ENCODE measurements around the gene ASAP2.
A peak's percentile ranks its signal among the peaks of the same experiment; 100 is the strongest.

The ASAP2 gene

GRCh38 chr2:9299161-9300100, 92.8 kb downstream of the ASAP2 start:
- in situ Hi-C loops (cut with HindIII; ENCODE audit: low pct_ligation_motif_present, low pct_unique_long_range_greater_than_20kb, low sequenced_read_pairs): no loop called here
- DNase-seq: no peak

DNA sequence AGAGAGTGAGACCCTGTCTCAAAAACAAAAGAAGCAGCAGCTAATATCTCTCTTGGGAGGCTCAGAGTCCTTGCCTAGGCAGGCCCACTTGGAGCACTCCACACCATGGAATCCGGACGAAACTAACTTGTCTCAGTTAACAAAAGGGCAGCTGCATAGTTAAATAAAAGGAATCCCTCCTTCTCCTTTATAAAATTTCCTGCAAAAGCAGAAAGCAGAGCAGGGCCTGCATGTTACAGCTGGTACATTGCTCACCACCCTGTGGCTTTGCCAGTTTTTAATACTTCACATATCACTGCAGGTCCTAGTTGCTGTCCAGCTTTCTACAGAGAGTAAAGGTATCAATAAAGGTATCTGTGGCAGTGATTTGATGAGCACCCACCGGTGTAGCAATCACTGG, 93.6 kb downstream of the ASAP2 start:
- in situ Hi-C loops (cut with HindIII; ENCODE audit: low pct_ligation_motif_present, low pct_unique_long_range_greater_than_20kb, low sequenced_read_pairs): no loop called here
- DNase-seq: no peak

- no peak for DNase-seq
Observed at GRCh38 chr2:9300829-9301453, 94.3 kb downstream of the ASAP2 start.

DNA sequence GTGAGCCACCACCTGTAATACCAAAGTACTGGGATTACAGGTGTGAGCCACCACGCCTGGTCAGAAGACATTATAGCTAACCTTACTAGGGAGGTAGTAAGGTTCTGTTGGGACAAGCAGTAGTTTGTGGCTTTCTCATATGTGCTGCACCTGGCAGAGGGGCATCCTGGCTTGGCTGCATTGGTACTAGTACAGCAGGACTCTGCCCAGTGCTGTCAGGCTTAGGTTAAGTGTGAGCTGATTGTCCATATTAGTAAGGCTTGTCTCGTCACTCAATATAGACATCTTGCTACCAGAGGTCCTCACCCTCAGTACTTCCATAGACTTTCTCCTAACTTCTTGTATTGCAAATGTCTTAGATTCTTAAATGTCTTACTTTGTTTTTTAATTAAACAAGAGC, 96.1 kb downstream of the ASAP2 start:
- DNase-seq: no peak
- in situ Hi-C loops (cut with HindIII; ENCODE audit: low pct_ligation_motif_present, low pct_unique_long_range_greater_than_20kb, low sequenced_read_pairs): no loop called here

More at GRCh38 chr2:9300829-9301453, 94.3 kb downstream of the ASAP2 start:
- in situ Hi-C loops (cut with HindIII; ENCODE audit: low pct_ligation_motif_present, low pct_unique_long_range_greater_than_20kb, low sequenced_read_pairs): no loop called here

- DNase-seq: no peak
- in situ Hi-C loops (cut with HindIII; ENCODE audit: low pct_ligation_motif_present, low pct_unique_long_range_greater_than_20kb, low sequenced_read_pairs): no loop called here
Observed at GRCh38 chr2:9303528-9304225, 97.1 kb downstream of the ASAP2 start.

DNA sequence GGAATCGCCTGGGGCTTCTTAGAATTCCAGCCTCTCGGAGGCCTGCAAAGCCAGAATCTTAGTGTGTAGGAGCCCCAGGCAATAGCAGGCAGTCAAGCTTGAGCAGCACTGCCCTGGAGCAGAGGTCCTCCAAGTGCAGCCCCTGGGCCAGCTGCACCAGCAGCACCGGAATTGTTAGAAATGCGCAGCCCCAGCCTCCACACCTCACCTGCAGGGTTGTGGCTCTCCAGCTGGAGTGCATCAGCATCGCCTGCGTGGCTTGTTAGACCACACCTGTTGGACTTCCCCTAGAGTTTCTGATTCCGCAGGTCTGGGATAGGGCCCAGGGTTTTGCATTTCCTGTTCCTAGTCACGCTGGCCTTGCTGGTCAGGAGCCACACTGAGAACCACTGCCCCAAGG, 100.3 kb downstream of the ASAP2 start:
- no peak for DNase-seq
- in situ Hi-C loops (cut with HindIII; ENCODE audit: low pct_ligation_motif_present, low pct_unique_long_range_greater_than_20kb, low sequenced_read_pairs): no loop called here

DNA sequence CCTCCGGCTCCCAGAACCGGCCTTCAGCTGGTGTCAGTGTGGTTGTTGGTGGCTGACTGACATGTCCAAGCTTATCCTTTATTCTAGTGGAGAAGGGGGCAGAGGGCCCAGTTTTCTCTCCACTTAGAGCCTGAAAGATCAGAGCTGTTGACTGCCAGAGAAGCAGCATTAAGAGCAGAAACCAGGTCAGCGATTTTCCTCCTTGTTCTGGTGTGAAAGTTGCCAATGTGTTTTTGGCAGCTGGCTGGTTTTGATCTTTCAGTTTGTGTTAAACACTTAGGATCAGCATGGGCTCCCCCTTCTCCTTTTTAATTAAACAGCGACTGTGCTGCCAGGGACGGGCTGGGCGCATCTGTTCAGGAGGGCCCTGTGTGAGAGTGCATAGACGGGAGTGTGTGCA, 100.9 kb downstream of the ASAP2 start:
- DNase-seq: no peak
- in situ Hi-C loops (cut with HindIII; ENCODE audit: low pct_ligation_motif_present, low pct_unique_long_range_greater_than_20kb, low sequenced_read_pairs): no loop called here

DNA sequence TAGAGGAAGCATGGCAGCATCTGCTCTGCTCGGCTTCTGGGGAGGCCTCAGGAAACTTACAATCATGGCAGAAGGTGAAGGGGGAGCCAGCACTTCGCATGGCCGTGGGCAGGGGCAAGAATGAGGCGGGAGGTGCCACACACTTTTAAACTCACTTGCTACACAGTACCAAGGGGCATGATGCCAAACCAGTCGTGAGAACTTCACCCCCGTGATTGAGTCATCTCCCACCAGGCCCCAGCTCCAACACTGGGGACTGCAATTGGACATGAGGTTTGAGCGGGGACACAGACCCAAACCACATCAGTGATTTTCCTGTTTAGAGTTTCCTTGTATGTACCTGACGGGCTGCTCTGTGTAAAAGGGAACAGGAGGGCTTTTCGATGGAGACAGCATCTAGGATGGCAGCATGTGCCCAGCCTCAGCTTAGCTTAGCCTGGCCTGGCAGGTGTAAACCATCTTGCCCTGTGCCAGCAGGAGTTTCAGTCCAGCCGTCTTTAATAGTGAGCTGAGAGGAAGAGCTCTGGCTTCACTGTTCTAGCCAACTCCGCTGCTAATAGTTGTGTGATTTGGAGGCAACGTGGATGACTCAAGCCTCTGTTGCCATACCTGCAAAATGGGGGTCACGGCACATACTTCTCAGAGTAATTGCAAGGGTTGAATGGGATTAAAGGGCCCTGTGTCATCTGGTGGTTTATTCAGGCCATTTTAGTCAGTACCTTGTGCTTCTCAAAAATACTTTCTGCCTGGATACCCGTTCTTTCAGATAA, 101.8 kb downstream of the ASAP2 start:
- in situ Hi-C loops (cut with HindIII; ENCODE audit: low pct_ligation_motif_present, low pct_unique_long_range_greater_than_20kb, low sequenced_read_pairs): no loop called here
- DNase-seq: no peak

DNA sequence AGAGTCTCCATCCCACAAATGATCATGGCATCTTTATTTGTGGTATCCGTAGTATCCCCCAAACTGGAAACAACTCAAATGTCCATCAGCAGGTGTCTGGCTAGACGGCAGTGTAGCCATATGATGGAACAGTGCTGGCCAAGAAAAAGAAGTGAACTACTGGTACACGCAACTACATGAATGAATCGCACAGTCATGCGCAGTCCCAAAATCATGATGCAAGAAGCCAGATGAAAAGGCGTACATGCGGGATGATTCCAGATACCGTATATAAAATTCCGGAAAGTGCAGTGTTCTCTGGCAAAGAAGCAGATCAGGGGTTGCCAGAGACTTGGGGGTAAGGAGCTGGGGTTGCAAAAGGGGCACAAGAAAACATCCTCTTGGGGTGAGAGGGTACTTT, 102.5 kb downstream of the ASAP2 start:
- in situ Hi-C loops (cut with HindIII; ENCODE audit: low pct_ligation_motif_present, low pct_unique_long_range_greater_than_20kb, low sequenced_read_pairs): no loop called here
- no peak for DNase-seq

DNA sequence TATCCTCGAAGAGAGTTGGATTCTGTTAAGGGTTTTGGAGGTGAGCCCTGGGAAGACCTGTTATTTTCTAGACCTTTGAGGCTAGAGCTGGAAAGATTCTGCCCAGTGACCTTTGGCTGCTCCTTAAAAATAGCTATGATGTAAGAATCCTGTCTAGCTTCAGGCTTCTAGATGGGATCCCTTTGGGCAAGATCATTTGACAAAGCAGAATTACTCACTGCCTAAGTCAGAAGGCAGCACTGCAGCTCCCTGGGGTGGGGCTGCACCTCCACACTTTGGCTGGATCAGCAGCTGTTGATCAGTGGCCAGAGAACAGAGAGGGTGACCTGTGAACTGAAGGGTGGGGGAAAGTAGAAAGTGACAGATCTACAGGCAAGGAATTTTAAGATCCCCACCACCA, 103.8 kb downstream of the ASAP2 start:
- peak; percentile 77 for DNase-seq
- in situ Hi-C loops (cut with HindIII; ENCODE audit: low pct_ligation_motif_present, low pct_unique_long_range_greater_than_20kb, low sequenced_read_pairs): no loop called here

GRCh38 chr2:9310798-9311197, 104.2 kb downstream of the ASAP2 start:
- peak; percentile 45 for DNase-seq
- in situ Hi-C loops (cut with HindIII; ENCODE audit: low pct_ligation_motif_present, low pct_unique_long_range_greater_than_20kb, low sequenced_read_pairs): no loop called here

DNA sequence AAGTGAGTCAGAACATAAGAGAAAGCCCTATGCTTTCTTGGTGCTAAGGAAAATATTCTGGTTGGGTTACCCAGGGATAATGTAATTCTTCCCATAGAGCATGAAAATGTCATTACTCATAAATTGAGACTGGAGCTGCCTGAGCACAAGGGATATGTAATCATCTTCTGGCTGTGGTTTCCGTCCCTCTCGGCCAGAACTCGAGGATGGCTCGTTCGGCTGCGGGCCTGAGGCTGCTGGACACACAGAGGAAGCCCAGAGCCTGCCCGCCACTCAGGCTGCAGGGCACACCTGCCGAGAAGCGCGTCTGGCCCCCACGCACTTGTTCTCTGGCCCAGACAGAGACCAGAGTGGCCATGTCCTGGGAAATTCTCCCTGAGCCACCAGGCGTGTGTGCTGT, 104.9 kb downstream of the ASAP2 start:
- in situ Hi-C loops (cut with HindIII; ENCODE audit: low pct_ligation_motif_present, low pct_unique_long_range_greater_than_20kb, low sequenced_read_pairs): no loop called here
- peak; percentile 51 for DNase-seq

GRCh38 chr2:9312591-9312990, 106.0 kb downstream of the ASAP2 start:
- in situ Hi-C loops (cut with HindIII; ENCODE audit: low pct_ligation_motif_present, low pct_unique_long_range_greater_than_20kb, low sequenced_read_pairs): no loop called here

GRCh38 chr2:9313443-9313842, 106.8 kb downstream of the ASAP2 start:
- DNase-seq: no peak
- in situ Hi-C loops (cut with HindIII; ENCODE audit: low pct_ligation_motif_present, low pct_unique_long_range_greater_than_20kb, low sequenced_read_pairs): no loop called here

More at GRCh38 chr2:9312591-9312990, 106.0 kb downstream of the ASAP2 start:
- DNase-seq: no peak

DNA sequence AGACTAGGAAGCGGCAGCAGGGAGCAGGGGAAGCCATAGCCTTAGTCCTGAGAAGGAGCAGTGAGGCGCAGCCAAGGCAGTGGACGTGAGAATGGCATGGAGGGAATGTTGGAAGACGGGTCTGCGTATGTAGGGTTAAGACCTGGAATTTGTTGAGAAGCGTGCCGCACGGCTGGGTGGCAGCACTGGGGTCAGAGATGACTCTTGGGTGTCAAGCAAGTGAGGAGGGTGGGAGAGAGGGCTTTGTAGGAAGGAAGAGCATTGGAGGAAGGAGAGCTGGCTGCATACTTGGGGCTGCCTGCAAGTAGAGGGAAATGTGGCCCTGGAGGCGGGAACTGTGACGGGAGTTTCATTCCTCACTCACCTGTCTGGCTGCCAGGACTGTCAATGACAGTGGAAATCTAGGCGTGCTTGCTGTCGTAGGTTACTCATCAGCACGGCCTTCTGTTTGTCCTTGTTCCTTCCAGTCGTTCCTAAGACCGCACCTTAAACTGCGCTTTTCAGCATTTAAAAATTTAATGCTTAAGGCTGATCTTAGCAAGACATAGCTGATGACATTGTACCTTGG, 108.8 kb downstream of the ASAP2 start:
- in situ Hi-C loops (cut with HindIII; ENCODE audit: low pct_ligation_motif_present, low pct_unique_long_range_greater_than_20kb, low sequenced_read_pairs): no loop called here
- no peak for DNase-seq

- in situ Hi-C loops (cut with HindIII; ENCODE audit: low pct_ligation_motif_present, low pct_unique_long_range_greater_than_20kb, low sequenced_read_pairs): no loop called here
- DNase-seq: no peak
Observed at GRCh38 chr2:9317559-9317958, 110.9 kb downstream of the ASAP2 start.

- no peak for DNase-seq
- in situ Hi-C loops (cut with HindIII; ENCODE audit: low pct_ligation_motif_present, low pct_unique_long_range_greater_than_20kb, low sequenced_read_pairs): no loop called here
Observed at GRCh38 chr2:9318461-9319337, 112.1 kb downstream of the ASAP2 start.

GRCh38 chr2:9319338-9319715, 112.7 kb downstream of the ASAP2 start:
- in situ Hi-C loops (cut with HindIII; ENCODE audit: low pct_ligation_motif_present, low pct_unique_long_range_greater_than_20kb, low sequenced_read_pairs): no loop called here
- DNase-seq: no peak
